WTC11 (cell line): ENCODE data around the gene DPYSL4. TPM values are rescaled to one million over a fixed set of nuclear protein-coding genes. Genes with fewer than 3 reads are reported as not detected.

Source experiments
- ATAC-seq: fragments of 200-7000 bp; cut with Tn5 transposase; 2 replicates; pipeline ENCODE4 v1.10.0; 2021; ENCODE audit warnings: mild to moderate bottlenecking, moderate library complexity
- CTCF ChIA-PET: fragments of 300-600 bp; sonication (Branson Sonifier 250); formaldehyde crosslinking; loops from one replicate; lab custom pipeline; 2021; ENCODE audit warnings: antibody characterized with exemption; lab: Charles Lee
- POLR2A ChIA-PET: fragments of 350-600 bp; sonication (Branson Sonifier 250); formaldehyde crosslinking; loops from one replicate; lab custom pipeline; 2021; ENCODE audit warnings: antibody characterized with exemption; lab: Charles Lee
- DNase-seq: peaks from one replicate; pipeline ENCODE4 v3.0.0; 2021; ENCODE audit warnings: low spot score
- H3K27ac Mint-ChIP-seq: 2 replicates; pipeline ENCODE4 v1.8.0; 2021; ENCODE audit warnings: mixed read lengths
- H3K27me3 Mint-ChIP-seq: 2 replicates; pipeline ENCODE4 v1.8.0; 2021; ENCODE audit warnings: low read depth, mild to moderate bottlenecking, moderate library complexity, mixed read lengths
- H3K36me3 Mint-ChIP-seq: 2 replicates; pipeline ENCODE4 v1.8.0; 2021; ENCODE audit warnings: mixed read lengths
- H3K4me1 Mint-ChIP-seq: 2 replicates; pipeline ENCODE4 v1.8.0; 2022; ENCODE audit warnings: mixed read lengths
- H3K4me3 Mint-ChIP-seq: 2 replicates; pipeline ENCODE4 v1.8.0; 2021; ENCODE audit warnings: mild to moderate bottlenecking, moderate library complexity, mixed read lengths
- H3K9me3 Mint-ChIP-seq: 2 replicates; pipeline ENCODE4 v1.8.0; 2021; ENCODE audit warnings: mixed read lengths
- ATF1 ChIP-seq: sonication (generic); formaldehyde crosslinking; IDR thresholded peaks from 2 replicates; pipeline ENCODE4 v1.8.1; 2023; ENCODE audit warnings: mild to moderate bottlenecking, moderate library complexity, missing genetic modification reagents
- ATF6 ChIP-seq: sonication (generic); formaldehyde crosslinking; IDR thresholded peaks from 2 replicates; pipeline ENCODE4 v1.8.1; 2023; ENCODE audit warnings: mild to moderate bottlenecking, missing genetic modification reagents
- CBFB ChIP-seq: sonication (generic); formaldehyde crosslinking; IDR thresholded peaks from 2 replicates; pipeline ENCODE4 v1.8.1; 2022; ENCODE audit warnings: mild to moderate bottlenecking, low read depth, missing genetic modification reagents
- CREM ChIP-seq: sonication (generic); formaldehyde crosslinking; IDR thresholded peaks from 2 replicates; pipeline ENCODE4 v1.8.1; 2022; ENCODE audit warnings: mild to moderate bottlenecking, missing genetic modification reagents, moderate library complexity
- E2F1 ChIP-seq: sonication (generic); formaldehyde crosslinking; IDR thresholded peaks from 2 replicates; pipeline ENCODE4 v1.8.0; 2022; ENCODE audit warnings: mild to moderate bottlenecking, missing genetic modification reagents
- ESRRA ChIP-seq: sonication (generic); formaldehyde crosslinking; IDR thresholded peaks from 2 replicates; pipeline ENCODE4 v1.8.1; 2022; ENCODE audit warnings: mild to moderate bottlenecking, missing genetic modification reagents, borderline replicate concordance
- GRHL2 ChIP-seq: fragments of 250-450 bp; sonication (Bioruptor Pico); IDR thresholded peaks from 2 replicates; pipeline ENCODE4 v1.8.0; 2022; ENCODE audit warnings: mild to moderate bottlenecking, moderate library complexity; ENCODE audit not compliant: insufficient replicate concordance, severe bottlenecking
- IRF1 ChIP-seq: sonication (generic); formaldehyde crosslinking; IDR thresholded peaks from 2 replicates; pipeline ENCODE4 v1.8.0; 2023; ENCODE audit warnings: missing genetic modification reagents
- JAZF1 ChIP-seq: fragments of 250-450 bp; sonication (Bioruptor Pico); IDR thresholded peaks from 2 replicates; pipeline ENCODE4 v1.9.0; 2021; ENCODE audit warnings: moderate library complexity, mild to moderate bottlenecking, inconsistent platforms
- KAT7 ChIP-seq: sonication (generic); formaldehyde crosslinking; IDR thresholded peaks from 2 replicates; pipeline ENCODE4 v1.8.1; 2023; ENCODE audit warnings: missing genetic modification reagents, mild to moderate bottlenecking, borderline replicate concordance
- MAX ChIP-seq: sonication (generic); formaldehyde crosslinking; IDR thresholded peaks from 2 replicates; pipeline ENCODE4 v1.8.0; 2022; ENCODE audit warnings: mild to moderate bottlenecking, missing genetic modification reagents
- NR2C2 ChIP-seq: sonication (generic); formaldehyde crosslinking; IDR thresholded peaks from 2 replicates; pipeline ENCODE4 v1.8.0; 2022; ENCODE audit warnings: mild to moderate bottlenecking, missing genetic modification reagents
- PRDM15 ChIP-seq: sonication (generic); formaldehyde crosslinking; IDR thresholded peaks from 2 replicates; pipeline ENCODE4 v1.8.0; 2022; ENCODE audit warnings: missing genetic modification reagents
- SP1 ChIP-seq: sonication (generic); formaldehyde crosslinking; conservative IDR thresholded peaks from 2 replicates; pipeline ENCODE4 v1.8.1; 2022; ENCODE audit warnings: missing genetic modification reagents
- TEAD4 ChIP-seq: sonication (generic); formaldehyde crosslinking; IDR thresholded peaks from 2 replicates; pipeline ENCODE4 v1.8.0; 2022; ENCODE audit warnings: mild to moderate bottlenecking, missing genetic modification reagents
- ZMAT4 ChIP-seq: fragments of 250-450 bp; sonication (Bioruptor Pico); IDR thresholded peaks from 2 replicates; pipeline ENCODE4 v1.9.0; 2021; ENCODE audit warnings: mild to moderate bottlenecking
- ZNF219 ChIP-seq: sonication (generic); formaldehyde crosslinking; IDR thresholded peaks from 2 replicates; pipeline ENCODE4 v1.8.0; 2023; ENCODE audit warnings: missing genetic modification reagents, mild to moderate bottlenecking, borderline replicate concordance
- ZNF232 ChIP-seq: sonication (generic); formaldehyde crosslinking; IDR thresholded peaks from 2 replicates; pipeline ENCODE4 v1.8.0; 2022; ENCODE audit warnings: mild to moderate bottlenecking, missing genetic modification reagents
- ZNF512 ChIP-seq: sonication (generic); formaldehyde crosslinking; IDR thresholded peaks from 2 replicates; pipeline ENCODE4 v1.8.1; 2022; ENCODE audit warnings: missing genetic modification reagents, borderline replicate concordance
- ZNF671 ChIP-seq: fragments of 250-450 bp; sonication (Bioruptor Pico); IDR thresholded peaks from 2 replicates; pipeline ENCODE4 v1.8.0; 2021; ENCODE audit warnings: mild to moderate bottlenecking
- total RNA-seq: library from RNA; stranded (reverse); gene quantifications from 3 replicates; pipeline ENCODE4 v1.2.3, GENCODE V29; 2021

DPYSL4 gene
- total RNA-seq, 1 experiment from 2014 or later: 17.0 TPM

- TF ChIP-seq JAZF1 (CRISPR knock-in tag) (no peak), ZNF232 (no peak)
Measured at GRCh38 chr10:132197271-132198067, 10.7 kb downstream of the DPYSL4 start (continued).

- ChIA-PET CTCF (no interaction called here), POLR2A (no interaction called here)
Measured at GRCh38 chr10:132198068-132198370, 11.3 kb downstream of the DPYSL4 start.

GRCh38 chr10:132198381-132199181, 11.8 kb downstream of the DPYSL4 start:
- ATAC-seq: no peak
- Mint-ChIP-seq H3K27ac (no peak overlapping the region), H3K36me3 (no peaks in the 10 kb centered on the region), H3K27me3 (no peaks in the 10 kb centered on the region), H3K9me3 (no peaks in the 10 kb centered on the region), H3K4me1 (no peaks in the 10 kb centered on the region), H3K4me3 (no peak overlapping the region)
- CTCF ChIA-PET: no interaction called here
- no peak for DNase-seq
- POLR2A ChIA-PET: no interaction called here
- TF ChIP-seq MAX (CRISPR knock-in tag) (no peak), ZNF512 (CRISPR knock-in tag) (no peak), PRDM15 (CRISPR knock-in tag) (no peak), CBFB (CRISPR knock-in tag) (no peak), E2F1 (CRISPR knock-in tag) (no peak)

More at GRCh38 chr10:132198068-132198370, 11.3 kb downstream of the DPYSL4 start:
- no peak overlapping the region for H3K27ac Mint-ChIP-seq
- ATAC-seq (no peak), DNase-seq (no peak)
- no peaks in the 10 kb centered on the region; the same call in 1 of the 2 replicates for H3K36me3 Mint-ChIP-seq
- H3K9me3 Mint-ChIP-seq: no peaks in the 10 kb centered on the region
- H3K4me1 Mint-ChIP-seq: no peaks in the 10 kb centered on the region
- H3K4me3 Mint-ChIP-seq: no peak overlapping the region
- H3K27me3 Mint-ChIP-seq: no peaks in the 10 kb centered on the region
- TF ChIP-seq GRHL2 (CRISPR knock-in tag) (no peak), ZMAT4 (CRISPR knock-in tag) (no peak), IRF1 (no peak), ZNF219 (CRISPR knock-in tag) (no peak), ZNF671 (CRISPR knock-in tag) (no peak), TEAD4 (no peak), CREM (no peak), E2F1 (CRISPR knock-in tag) (no peak), SP1 (CRISPR knock-in tag) (no peak), ATF1 (CRISPR knock-in tag) (no peak), CBFB (CRISPR knock-in tag) (no peak), ATF6 (CRISPR knock-in tag) (no peak), ESRRA (CRISPR knock-in tag) (no peak), NR2C2 (CRISPR knock-in tag) (no peak), KAT7 (CRISPR knock-in tag) (no peak)
